GM23338 (cell line): Measurements from ENCODE around the gene CA4.
"Not testable (repeated sequence)": the region's sequence is repeated elsewhere in the genome, so short reads cannot be mapped to it uniquely, and the experiment has no call there.

Experiments
- CREB1 ChIP-seq: fragments of 250-450 bp; sonication (Bioruptor Pico); IDR thresholded peaks from 2 replicates; pipeline ENCODE4 v1.5.0; 2020; ENCODE audit warnings: low read depth, mild to moderate bottlenecking, moderate library complexity
- CTCF ChIP-seq, 2 experiments: fragments of 200-600 bp in 1 of 2; sonication (generic) in 1 of 2; conservative IDR thresholded peaks; 2 replicates each; pipeline versions ENCODE4 v1.5.1 to v1.6.1; 2016 to 2017; ENCODE audit warnings: antibody characterized with exemption in 2 of 2, low read depth in 2 of 2, mild to moderate bottlenecking in 2 of 2, moderate library complexity in 1 of 2
- ETS1 ChIP-seq: IDR thresholded peaks from 2 replicates; pipeline ENCODE4 v1.6.1; 2016; ENCODE audit warnings: antibody characterized with exemption
- EZH2phosphoT487 ChIP-seq: fragments of 200-600 bp; sonication (generic); IDR thresholded peaks from one replicate; pipeline ENCODE4 v1.8.1; 2018; ENCODE audit warnings: antibody characterized with exemption; ENCODE audit not compliant: unreplicated experiment
- JUNB ChIP-seq: IDR thresholded peaks from one replicate; pipeline ENCODE4 v1.6.1; 2016; ENCODE audit warnings: antibody characterized with exemption; ENCODE audit not compliant: unreplicated experiment
- POLR2AphosphoS5 ChIP-seq: IDR thresholded peaks from 2 replicates; pipeline ENCODE4 v1.6.1; 2016; ENCODE audit warnings: antibody characterized with exemption, low read depth
- REST ChIP-seq: IDR thresholded peaks from one replicate; pipeline ENCODE4 v1.6.1; 2018; ENCODE audit warnings: antibody characterized with exemption; ENCODE audit not compliant: unreplicated experiment
- STAT1 ChIP-seq: IDR thresholded peaks from one replicate; pipeline ENCODE4 v1.6.1; 2016; ENCODE audit warnings: antibody characterized with exemption; ENCODE audit not compliant: unreplicated experiment

GRCh38 chr17:60100577-60100976, 49.2 kb upstream of the CA4 start:
- not testable (repeated sequence) for TF ChIP-seq CREB1 (CRISPR knock-in tag); CTCF (conservative IDR thresholded peaks at IDR 0.05; ENCODE audit: low read depth in 2 of 2); ETS1; POLR2AphosphoS5; STAT1; REST; EZH2phosphoT487; JUNB
